OCI-LY7 (cell line): ENCODE measurements around the gene ST3GAL3. TPM values are rescaled to one million over a fixed set of nuclear protein-coding genes. Genes with fewer than 3 reads are reported as not detected.
"Not testable (repeated sequence)": the region's sequence is repeated elsewhere in the genome, so short reads cannot be mapped to it uniquely, and the experiment has no call there.

ENCODE experiments used
- BruUV-seq: library from RNA; stranded (reverse); fragments of 400-500 nt; replicated peaks from 2 replicates; lab custom pipeline; 2021; lab: Mats Ljungman, UMichigan
- CTCF ChIA-PET: fragments of 300-600 bp; sonication (Branson Sonifier 250); formaldehyde crosslinking; loops from one replicate; lab custom pipeline; 2022; ENCODE audit warnings: antibody characterized with exemption; ENCODE audit not compliant: unreplicated experiment; lab: Charles Lee
- POLR2A ChIA-PET: fragments of 300-600 bp; sonication (Branson Sonifier 250); formaldehyde crosslinking; loops from one replicate; lab custom pipeline; 2022; ENCODE audit warnings: antibody characterized with exemption; lab: Charles Lee
- DNase-seq: peaks from one replicate; pipeline ENCODE4 v3.0.0-alpha.2; 2015; ENCODE audit warnings: low spot score
- H2AFZ ChIP-seq: fragments of 200-600 bp; sonication (generic), shearing (Covaris generic); 2 replicates; pipeline ENCODE4 v1.6.1; 2014; ENCODE audit warnings: mild to moderate bottlenecking, antibody characterized with exemption, low read length, moderate library complexity
- H3K27ac ChIP-seq: fragments of 200-600 bp; sonication (generic); 2 replicates; pipeline ENCODE4 v1.5.1; 2014; ENCODE audit warnings: mixed run types, low read depth, mild to moderate bottlenecking, moderate library complexity, low read length, inconsistent platforms; ENCODE audit not compliant: poor library complexity, severe bottlenecking
- H3K36me3 ChIP-seq: fragments of 200-600 bp; sonication (generic); 2 replicates; pipeline ENCODE4 v1.6.1; 2014; ENCODE audit warnings: mild to moderate bottlenecking, antibody characterized with exemption, low read length, moderate library complexity, mixed read lengths; ENCODE audit not compliant: insufficient read depth
- H3K4me1 ChIP-seq: fragments of 200-600 bp; sonication (generic); 2 replicates; pipeline ENCODE4 v1.5.1; 2014; ENCODE audit warnings: mild to moderate bottlenecking, low read length; ENCODE audit not compliant: insufficient read depth, poor library complexity, severe bottlenecking
- H3K4me2 ChIP-seq: fragments of 200-600 bp; sonication (generic); 2 replicates; pipeline ENCODE4 v1.6.1; 2014; ENCODE audit warnings: mild to moderate bottlenecking, low read length
- H3K4me3 ChIP-seq: fragments of 200-600 bp; sonication (generic); 2 replicates; pipeline ENCODE4 v1.5.1; 2014; ENCODE audit warnings: mild to moderate bottlenecking, low read depth, low read length; ENCODE audit not compliant: poor library complexity, severe bottlenecking
- H3K79me2 ChIP-seq: fragments of 200-600 bp; sonication (generic); 2 replicates; pipeline ENCODE4 v1.6.1; 2016; ENCODE audit warnings: low read depth, mild to moderate bottlenecking, low read length, moderate library complexity, mixed read lengths; ENCODE audit not compliant: insufficient read depth
- H3K9me2 ChIP-seq: fragments of 200-600 bp; sonication (generic); 2 replicates; pipeline ENCODE4 v1.6.1; 2016; ENCODE audit warnings: mild to moderate bottlenecking, low read length, mixed read lengths; ENCODE audit not compliant: insufficient read depth
- H3K9me3 ChIP-seq: fragments of 200-600 bp; sonication (generic); 2 replicates; pipeline ENCODE4 v1.6.1; 2014; ENCODE audit warnings: mild to moderate bottlenecking, mixed run types, low read length, mixed read lengths
- H4K20me1 ChIP-seq: fragments of 200-600 bp; sonication (generic); 2 replicates; pipeline ENCODE4 v1.6.1; 2014; ENCODE audit warnings: mild to moderate bottlenecking, antibody characterized with exemption, low read length, moderate library complexity, mixed read lengths; ENCODE audit not compliant: insufficient read depth
- CTCF ChIP-seq: fragments of 200-600 bp; sonication (generic); conservative IDR thresholded peaks from 2 replicates; pipeline ENCODE4 v1.5.1; 2014; ENCODE audit warnings: mild to moderate bottlenecking, antibody characterized with exemption, low read length, moderate library complexity, mixed read lengths
- EZH2phosphoT487 ChIP-seq: fragments of 200-600 bp; sonication (generic); IDR thresholded peaks from 2 replicates; pipeline ENCODE4 v1.6.1; 2018; ENCODE audit warnings: low read depth, borderline replicate concordance, mild to moderate bottlenecking, mixed run types, antibody characterized with exemption, low read length, moderate library complexity, mixed read lengths
- intact Hi-C: fragments of 100-400 bp; cut with micrococcal nuclease; formaldehyde crosslinking; loops from one replicate; pipeline ENCODE4 v1.10.0; 2022; ENCODE audit not compliant: unreplicated experiment
- total RNA-seq, 2 experiments: library from RNA; depleted of rRNA in 1 of 2; stranded (reverse); fragments of >200 nt in 1 of 2; shearing (Covaris generic) in 1 of 2; gene quantifications; 2 replicates each; pipeline ENCODE4 v1.2.3, GENCODE V29; 2014 to 2022

The ST3GAL3 gene
- total RNA-seq, 2 experiments from 2014 or later: 24.0 to 45.0 TPM

DNA sequence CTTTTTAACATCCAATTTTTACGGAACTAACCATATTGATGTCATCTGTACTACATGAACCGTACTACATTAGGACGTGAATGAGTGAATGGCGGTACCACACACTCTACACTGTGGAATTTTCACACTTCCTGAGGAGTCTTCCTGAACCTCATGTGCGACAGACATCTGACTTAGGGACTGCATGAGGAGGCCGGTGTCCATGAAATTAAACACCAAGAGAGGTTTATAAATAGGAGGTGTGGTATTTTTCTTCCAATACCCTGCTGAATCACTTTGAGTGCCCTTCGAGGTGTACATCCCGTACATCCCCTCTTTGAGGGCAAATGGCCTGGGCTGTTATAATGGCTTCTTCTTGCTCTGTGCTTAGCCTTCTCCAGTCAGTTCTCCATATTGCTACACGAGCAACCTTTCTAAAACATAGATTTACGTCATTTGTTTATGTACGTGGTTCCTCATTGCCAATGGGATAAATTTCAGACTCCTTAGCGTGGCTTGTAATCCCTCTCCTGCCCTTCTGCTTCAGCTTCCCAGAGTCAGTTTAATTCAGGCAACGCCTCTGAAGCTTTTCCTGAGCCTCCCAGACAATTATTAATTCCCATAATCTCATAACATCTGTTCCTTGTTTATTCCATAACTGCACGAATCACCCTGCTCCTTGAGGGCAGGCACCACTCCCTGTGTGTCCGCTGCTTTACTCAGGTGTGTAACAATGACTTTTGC, 9.4 kb downstream of the ST3GAL3 start:
- Histone ChIP-seq H3K9me3 (no peaks in the 10 kb centered on the region), H3K9me2 (no peaks in the 10 kb centered on the region), H3K4me3 (no peak overlapping the region), H4K20me1 (no peaks in the 10 kb centered on the region; the same call in 1 of the 2 replicates), H3K4me1 (peaks cover 7% of the 10 kb centered on the region), H2AFZ (no peak overlapping the region), H3K79me2 (no peaks in the 10 kb centered on the region), H3K27ac (no peak overlapping the region), H3K36me3 (peaks cover 13% of the 10 kb centered on the region), H3K4me2 (no peak overlapping the region)
- no TSS peak for BruUV-seq
- TF ChIP-seq CTCF (no peak), EZH2phosphoT487 (no peak)
- ChIA-PET CTCF (no interaction called here), POLR2A (interaction anchor here (1.9 kb wide), 1 partner anchor 67 kb away, joined by 5 read pairs; the partner anchor contains the start of gene KDM4A)
- intact Hi-C loops: no loop called here
- DNase-seq: no peak

- BruUV-seq: no TSS peak
- POLR2A ChIA-PET: no interaction called here
- no peaks in the 10 kb centered on the region for H3K9me3 ChIP-seq
Observed at GRCh38 chr1:43719063-43719462, 11.7 kb downstream of the ST3GAL3 start.

DNA sequence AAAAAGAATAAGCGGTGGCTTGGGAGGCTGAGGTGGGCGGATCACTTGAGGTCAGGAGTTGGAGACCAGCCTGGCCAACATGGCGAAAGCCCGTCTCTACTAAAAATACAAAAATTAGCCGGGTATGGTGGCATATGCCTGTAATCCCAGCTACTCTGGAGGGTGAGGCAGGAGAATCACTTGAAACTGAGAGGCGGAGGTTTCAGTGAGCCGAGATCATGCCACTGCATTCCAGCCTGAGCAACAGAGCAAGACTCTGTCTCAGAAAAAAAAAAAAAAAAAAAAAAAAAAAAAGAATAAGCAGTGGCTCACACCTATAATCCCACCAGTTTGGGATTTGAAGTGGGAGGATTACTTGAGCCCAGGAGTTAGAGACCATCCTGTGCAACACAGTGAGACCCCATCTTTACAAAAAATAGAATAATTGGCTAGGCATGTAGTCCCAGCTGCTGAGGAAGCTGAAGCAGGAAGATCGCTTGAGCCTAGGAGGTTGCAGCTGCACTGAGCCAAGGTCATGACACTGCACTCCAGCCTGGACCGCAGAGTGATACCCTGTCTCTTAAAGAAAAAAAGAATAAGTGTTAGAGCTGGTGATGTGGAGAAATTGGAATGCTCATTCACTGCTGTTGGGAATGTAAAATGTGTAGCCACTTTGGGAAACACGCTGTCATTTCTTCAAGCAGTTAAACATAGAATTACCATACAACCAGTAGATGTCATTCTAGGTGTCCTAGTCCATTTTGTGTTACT, 12.5 kb downstream of the ST3GAL3 start:
- H3K4me2 ChIP-seq, H3K4me3 ChIP-seq, H3K27ac ChIP-seq, intact Hi-C loops, H3K9me3 ChIP-seq, H3K36me3 ChIP-seq, H4K20me1 ChIP-seq, H2AFZ ChIP-seq, H3K4me1 ChIP-seq, CTCF ChIA-PET, DNase-seq, BruUV-seq, H3K9me2 ChIP-seq, H3K79me2 ChIP-seq: not testable (repeated sequence)
- POLR2A ChIA-PET: interaction anchor here (0.7 kb wide), 1 partner anchor 69 kb away, joined by 3 read pairs; no protein-coding TSS in a partner anchor

More at GRCh38 chr1:43719063-43719462, 11.7 kb downstream of the ST3GAL3 start:
- CTCF ChIA-PET: no interaction called here
- H3K4me2 ChIP-seq: no peak overlapping the region
- H2AFZ ChIP-seq: no peak overlapping the region
- H3K4me1 ChIP-seq: peaks cover 7% of the 10 kb centered on the region
- 0 out of 2 replicates have a peak, but pooled peaks cover 4% of the 10 kb centered on the region for H3K36me3 ChIP-seq
- no peaks in the 10 kb centered on the region for H3K79me2 ChIP-seq
- DNase-seq: no peak
- H3K27ac ChIP-seq: no peak overlapping the region
- H3K4me3 ChIP-seq: no peak overlapping the region
- no peaks in the 10 kb centered on the region for H3K9me2 ChIP-seq
- TF ChIP-seq CTCF (no peak), EZH2phosphoT487 (no peak)
- intact Hi-C loops: no loop called here
- no peaks in the 10 kb centered on the region; the same call in 1 of the 2 replicates for H4K20me1 ChIP-seq
